ENCODE measurements around the gene NELL1.

Gene NELL1

GRCh38 chr11:21385669-21386440, 716.5 kb downstream of the NELL1 start:
- H3K27ac ChIP-seq: no peak overlapping the region
- DNase-seq (ENCODE audit: low read depth, low spot score): no peak

GRCh38 chr11:21390430-21390829, 721.0 kb downstream of the NELL1 start:
- no peak overlapping the region for H3K27ac ChIP-seq
- DNase-seq (ENCODE audit: low read depth, low spot score): no peak

- DNase-seq (ENCODE audit: low read depth, low spot score): no peak
- H3K27ac ChIP-seq: no peak overlapping the region
These were observed 727.1 kb downstream of the NELL1 start for GRCh38 chr11:21396342-21397008.

- DNase-seq (ENCODE audit: low read depth, low spot score): no peak
- H3K27ac ChIP-seq: no peak overlapping the region
These were observed 728.8 kb downstream of the NELL1 start for GRCh38 chr11:21398195-21398594.

- no peak for DNase-seq (ENCODE audit: low read depth, low spot score)
- no peak overlapping the region for H3K27ac ChIP-seq
These were observed 732.1 kb downstream of the NELL1 start for GRCh38 chr11:21401496-21401895.

GRCh38 chr11:21402274-21402673, 732.9 kb downstream of the NELL1 start:
- DNase-seq (ENCODE audit: low read depth, low spot score): no peak
- no peak overlapping the region for H3K27ac ChIP-seq

- H3K27ac ChIP-seq: no peak overlapping the region
- no peak for DNase-seq (ENCODE audit: low read depth, low spot score)
These were observed 733.7 kb downstream of the NELL1 start for GRCh38 chr11:21403069-21403468.

GRCh38 chr11:21405422-21405821, 736.0 kb downstream of the NELL1 start:
- no peak for DNase-seq (ENCODE audit: low read depth, low spot score)
- no peak overlapping the region for H3K27ac ChIP-seq

GRCh38 chr11:21410513-21410912, 741.1 kb downstream of the NELL1 start:
- DNase-seq (ENCODE audit: low read depth, low spot score): no peak
- H3K27ac ChIP-seq: no peak overlapping the region

GRCh38 chr11:21411104-21411503, 741.7 kb downstream of the NELL1 start:
- DNase-seq (ENCODE audit: low read depth, low spot score): no peak
- H3K27ac ChIP-seq: no peak overlapping the region

- H3K27ac ChIP-seq: no peak overlapping the region
- no peak for DNase-seq (ENCODE audit: low read depth, low spot score)
These were observed 742.2 kb downstream of the NELL1 start for GRCh38 chr11:21411597-21411996.

GRCh38 chr11:21412652-21413383, 743.4 kb downstream of the NELL1 start:
- no peak overlapping the region for H3K27ac ChIP-seq
- DNase-seq (ENCODE audit: low read depth, low spot score): no peak

GRCh38 chr11:21414953-21415352, 745.6 kb downstream of the NELL1 start:
- no peak for DNase-seq (ENCODE audit: low read depth, low spot score)
- no peak overlapping the region for H3K27ac ChIP-seq

- DNase-seq (ENCODE audit: low read depth, low spot score): no peak
- H3K27ac ChIP-seq: no peak overlapping the region
These were observed 746.2 kb downstream of the NELL1 start for GRCh38 chr11:21415606-21416005.

- no peak for DNase-seq (ENCODE audit: low read depth, low spot score)
- H3K27ac ChIP-seq: no peak overlapping the region
These were observed 752.4 kb downstream of the NELL1 start for GRCh38 chr11:21421711-21422329.

- no peak for DNase-seq (ENCODE audit: low read depth, low spot score)
- H3K27ac ChIP-seq: no peak overlapping the region
These were observed 757.5 kb downstream of the NELL1 start for GRCh38 chr11:21426931-21427330.

GRCh38 chr11:21427726-21428125, 758.3 kb downstream of the NELL1 start:
- no peak for DNase-seq (ENCODE audit: low read depth, low spot score)
- H3K27ac ChIP-seq: no peak overlapping the region

- no peak overlapping the region for H3K27ac ChIP-seq
- no peak for DNase-seq (ENCODE audit: low read depth, low spot score)
These were observed 759.4 kb downstream of the NELL1 start for GRCh38 chr11:21428796-21429195.

GRCh38 chr11:21429401-21429800, 760.0 kb downstream of the NELL1 start:
- H3K27ac ChIP-seq: no peak overlapping the region
- DNase-seq (ENCODE audit: low read depth, low spot score): no peak

- DNase-seq (ENCODE audit: low read depth, low spot score): no peak
- no peak overlapping the region for H3K27ac ChIP-seq
These were observed 761.2 kb downstream of the NELL1 start for GRCh38 chr11:21430537-21430936.
